ENCODE results near the gene CD2BP2. TPM values are rescaled to one million over a fixed set of nuclear protein-coding genes. Genes with fewer than 3 reads are reported as not detected.

Gene CD2BP2
- total and polyA plus RNA-seq, 9 of the 15 experiments (the other 6 are each of a cell fraction or from before 2014, with no cell fraction given), result 3.9 to 51.1 (median 32.8) TPM

DNA sequence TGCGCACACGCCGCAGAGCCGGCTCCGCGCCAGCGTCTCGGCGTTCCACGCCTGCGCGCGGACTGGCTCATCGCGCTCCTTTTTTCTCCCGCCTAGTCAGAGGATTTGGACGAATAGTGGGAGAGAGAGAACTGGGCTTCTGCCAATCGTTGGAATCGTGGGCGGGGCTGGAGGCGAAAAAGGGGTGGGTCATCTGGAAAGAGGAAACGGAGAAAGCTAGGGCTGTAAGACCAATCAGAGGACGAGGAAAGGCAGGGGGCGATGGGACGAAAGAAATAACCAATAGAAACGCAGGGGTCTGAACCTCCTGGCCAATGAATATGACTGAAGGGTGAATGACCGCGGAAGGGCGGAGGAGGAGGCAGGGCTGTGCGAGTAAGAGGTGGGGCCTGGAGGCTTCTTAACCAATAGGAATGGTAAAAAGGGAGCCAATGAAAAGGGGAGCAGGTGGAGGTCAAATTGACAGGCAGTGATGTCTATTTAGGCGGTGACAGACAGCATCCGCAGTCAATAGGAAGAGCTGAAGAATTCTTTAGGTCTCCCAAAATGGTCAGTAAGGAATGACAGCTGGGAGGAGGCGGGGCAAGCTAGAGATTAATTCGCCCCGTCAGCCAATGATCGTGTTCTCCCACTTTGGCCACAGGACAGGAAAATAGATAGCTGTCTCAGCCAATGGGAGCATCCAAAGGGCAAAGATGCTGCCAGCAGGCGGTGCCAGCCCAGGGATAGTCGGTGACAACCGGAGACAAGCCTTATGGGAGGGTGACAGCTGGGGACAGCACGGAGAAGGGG lies 15.5 kb upstream of the CD2BP2 start, which contains the start of gene TBC1D10B (continued):
- TF ChIP-seq RCOR1 (IDR thresholded peaks at IDR 0.05; ENCODE audit: borderline replicate concordance in 1 of 2, low read depth in 2 of 2, low read length in 2 of 2) (peak in 1 of 2 experiments; percentile 84; a peak in 2 of 4 replicates), SIN3A (IDR thresholded peaks at IDR 0.05; ENCODE audit: borderline replicate concordance in 2 of 2, control insufficient read depth in 1 of 2, low read depth in 2 of 2, low read length in 2 of 2) (peak in 1 of 2 experiments; percentile 85; a peak in 1 of 4 replicates), GABPB2 (CRISPR knock-in tag; conservative IDR thresholded peaks at IDR 0.05) (no peak), YBX1 (IDR thresholded peaks at IDR 0.05) (no peak), NRF1 (conservative IDR thresholded peaks at IDR 0.05 in 1 of 2, IDR thresholded peaks at IDR 0.05 in 1 of 2) (peak; percentile 96 to 97), ZBTB34 (CRISPR knock-in tag; IDR thresholded peaks at IDR 0.05) (no peak), NCOR1 (IDR thresholded peaks at IDR 0.05) (no peak), RNF219 (CRISPR knock-in tag; IDR thresholded peaks at IDR 0.05) (no peak), HMGN3 (IDR thresholded peaks at IDR 0.05; ENCODE audit: borderline replicate concordance, extremely low read depth, insufficient read length, low read depth, low read length) (peak; percentile 60), SRF (CRISPR knock-in tag; IDR thresholded peaks at IDR 0.05) (peak; percentile 77 to 95), CHD4 (IDR thresholded peaks at IDR 0.05; ENCODE audit: insufficient read depth, insufficient replicate concordance, low read depth, low read length, poor library complexity, severe bottlenecking) (no peak), FOXJ2 (tag; IDR thresholded peaks at IDR 0.05) (0 out of 2 replicates have a peak, but pooled peaks have one; percentile 35), CXXC5 (CRISPR knock-in tag; IDR thresholded peaks at IDR 0.05) (peak; percentile 3; the same call in 1 of the 2 replicates), BCL6 (CRISPR knock-in tag; IDR thresholded peaks at IDR 0.05) (no peak), PHF8 (IDR thresholded peaks at IDR 0.05; ENCODE audit: borderline replicate concordance, low read length) (no peak), MYNN (IDR thresholded peaks at IDR 0.05) (peak; percentile 50; the same call in 1 of the 2 replicates), MYNN (CRISPR knock-in tag; IDR thresholded peaks at IDR 0.05) (no peak), MITF (IDR thresholded peaks at IDR 0.05) (no peak), TAF9B (IDR thresholded peaks at IDR 0.05; ENCODE audit: partially characterized antibody) (no peak), CBX2 (IDR thresholded peaks at IDR 0.05; ENCODE audit: insufficient read depth, low read length, poor library complexity, severe bottlenecking) (no peak)
- TF ChIP-seq, protein P1, sequence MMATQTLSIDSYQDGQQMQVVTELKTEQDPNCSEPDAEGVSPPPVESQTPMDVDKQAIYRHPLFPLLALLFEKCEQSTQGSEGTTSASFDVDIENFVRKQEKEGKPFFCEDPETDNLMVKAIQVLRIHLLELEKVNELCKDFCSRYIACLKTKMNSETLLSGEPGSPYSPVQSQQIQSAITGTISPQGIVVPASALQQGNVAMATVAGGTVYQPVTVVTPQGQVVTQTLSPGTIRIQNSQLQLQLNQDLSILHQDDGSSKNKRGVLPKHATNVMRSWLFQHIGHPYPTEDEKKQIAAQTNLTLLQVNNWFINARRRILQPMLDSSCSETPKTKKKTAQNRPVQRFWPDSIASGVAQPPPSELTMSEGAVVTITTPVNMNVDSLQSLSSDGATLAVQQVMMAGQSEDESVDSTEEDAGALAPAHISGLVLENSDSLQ (IDR thresholded peaks at IDR 0.05), result peak; percentile 100
